ENCODE data around the gene ATAT1. TPM values are rescaled to one million over a fixed set of nuclear protein-coding genes. Genes with fewer than 3 reads are reported as not detected.

The ATAT1 gene
- total and polyA plus RNA-seq, 10 of the 15 experiments (the other 5 are each of a cell fraction or from before 2014, with no cell fraction given): 1.1 to 14.2 (median 6.9) TPM

GRCh38 chr6:30617565-30618269, 9.0 kb upstream of the ATAT1 start, which contains the start of gene MRPS18B (continued):
- peak; percentile 91 for TF ChIP-seq MAX (IDR thresholded peaks at IDR 0.05; ENCODE audit: low read depth, low read length)
- TF ChIP-seq ATF7 (IDR thresholded peaks at IDR 0.05; ENCODE audit: low read depth): peak; percentile 78
- peak; percentile 22; the same call in 1 of the 2 replicates for TF ChIP-seq TBL1XR1 (IDR thresholded peaks at IDR 0.05; ENCODE audit: low read depth, low read length)
- TF ChIP-seq POLR2AphosphoS2 (IDR thresholded peaks at IDR 0.05; ENCODE audit: low read depth, low read length): peak; percentile 75; the same call in 1 of the 2 replicates
- no peak for TF ChIP-seq HDGF (IDR thresholded peaks at IDR 0.05)
- TF ChIP-seq TARDBP (IDR thresholded peaks at IDR 0.05; ENCODE audit: borderline replicate concordance): 0 out of 2 replicates have a peak, but pooled peaks have one; percentile 53
- no peak for TF ChIP-seq ASH2L (IDR thresholded peaks at IDR 0.05; ENCODE audit: borderline replicate concordance, low read depth)
- no peak for TF ChIP-seq SREBF2 (IDR thresholded peaks at IDR 0.05; ENCODE audit: low read length)
- TF ChIP-seq ZNF592 (IDR thresholded peaks at IDR 0.05): peak; percentile 33; the same call in 1 of the 2 replicates
- TF ChIP-seq RAD21 (IDR thresholded peaks at IDR 0.05; ENCODE audit: insufficient read depth, low read depth, low read length): no peak
- peak; percentile 97 for TF ChIP-seq TAF1 (IDR thresholded peaks at IDR 0.05; ENCODE audit: borderline replicate concordance, low read depth, low read length)
- TF ChIP-seq RUNX3 (IDR thresholded peaks at IDR 0.05; ENCODE audit: low read length): peak; percentile 24; the same call in 1 of the 2 replicates
- TF ChIP-seq IRF4 (IDR thresholded peaks at IDR 0.05; ENCODE audit: low read depth, low read length): no peak
- TF ChIP-seq RB1 (IDR thresholded peaks at IDR 0.05; ENCODE audit: borderline replicate concordance): peak; percentile 79; the same call in 1 of the 2 replicates
- TF ChIP-seq SPI1 (IDR thresholded peaks at IDR 0.05; ENCODE audit: borderline replicate concordance, insufficient read depth, low read depth, low read length): peak; percentile 48; the same call in 1 of the 2 replicates
- TF ChIP-seq, protein P1, sequence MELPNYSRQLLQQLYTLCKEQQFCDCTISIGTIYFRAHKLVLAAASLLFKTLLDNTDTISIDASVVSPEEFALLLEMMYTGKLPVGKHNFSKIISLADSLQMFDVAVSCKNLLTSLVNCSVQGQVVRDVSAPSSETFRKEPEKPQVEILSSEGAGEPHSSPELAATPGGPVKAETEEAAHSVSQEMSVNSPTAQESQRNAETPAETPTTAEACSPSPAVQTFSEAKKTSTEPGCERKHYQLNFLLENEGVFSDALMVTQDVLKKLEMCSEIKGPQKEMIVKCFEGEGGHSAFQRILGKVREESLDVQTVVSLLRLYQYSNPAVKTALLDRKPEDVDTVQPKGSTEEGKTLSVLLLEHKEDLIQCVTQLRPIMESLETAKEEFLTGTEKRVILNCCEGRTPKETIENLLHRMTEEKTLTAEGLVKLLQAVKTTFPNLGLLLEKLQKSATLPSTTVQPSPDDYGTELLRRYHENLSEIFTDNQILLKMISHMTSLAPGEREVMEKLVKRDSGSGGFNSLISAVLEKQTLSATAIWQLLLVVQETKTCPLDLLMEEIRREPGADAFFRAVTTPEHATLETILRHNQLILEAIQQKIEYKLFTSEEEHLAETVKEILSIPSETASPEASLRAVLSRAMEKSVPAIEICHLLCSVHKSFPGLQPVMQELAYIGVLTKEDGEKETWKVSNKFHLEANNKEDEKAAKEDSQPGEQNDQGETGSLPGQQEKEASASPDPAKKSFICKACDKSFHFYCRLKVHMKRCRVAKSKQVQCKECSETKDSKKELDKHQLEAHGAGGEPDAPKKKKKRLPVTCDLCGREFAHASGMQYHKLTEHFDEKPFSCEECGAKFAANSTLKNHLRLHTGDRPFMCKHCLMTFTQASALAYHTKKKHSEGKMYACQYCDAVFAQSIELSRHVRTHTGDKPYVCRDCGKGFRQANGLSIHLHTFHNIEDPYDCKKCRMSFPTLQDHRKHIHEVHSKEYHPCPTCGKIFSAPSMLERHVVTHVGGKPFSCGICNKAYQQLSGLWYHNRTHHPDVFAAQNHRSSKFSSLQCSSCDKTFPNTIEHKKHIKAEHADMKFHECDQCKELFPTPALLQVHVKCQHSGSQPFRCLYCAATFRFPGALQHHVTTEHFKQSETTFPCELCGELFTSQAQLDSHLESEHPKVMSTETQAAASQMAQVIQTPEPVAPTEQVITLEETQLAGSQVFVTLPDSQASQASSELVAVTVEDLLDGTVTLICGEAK (IDR thresholded peaks at IDR 0.05; ENCODE audit: borderline replicate concordance): peak; percentile 84; the same call in 1 of the 2 replicates
- TF ChIP-seq, protein P2, sequence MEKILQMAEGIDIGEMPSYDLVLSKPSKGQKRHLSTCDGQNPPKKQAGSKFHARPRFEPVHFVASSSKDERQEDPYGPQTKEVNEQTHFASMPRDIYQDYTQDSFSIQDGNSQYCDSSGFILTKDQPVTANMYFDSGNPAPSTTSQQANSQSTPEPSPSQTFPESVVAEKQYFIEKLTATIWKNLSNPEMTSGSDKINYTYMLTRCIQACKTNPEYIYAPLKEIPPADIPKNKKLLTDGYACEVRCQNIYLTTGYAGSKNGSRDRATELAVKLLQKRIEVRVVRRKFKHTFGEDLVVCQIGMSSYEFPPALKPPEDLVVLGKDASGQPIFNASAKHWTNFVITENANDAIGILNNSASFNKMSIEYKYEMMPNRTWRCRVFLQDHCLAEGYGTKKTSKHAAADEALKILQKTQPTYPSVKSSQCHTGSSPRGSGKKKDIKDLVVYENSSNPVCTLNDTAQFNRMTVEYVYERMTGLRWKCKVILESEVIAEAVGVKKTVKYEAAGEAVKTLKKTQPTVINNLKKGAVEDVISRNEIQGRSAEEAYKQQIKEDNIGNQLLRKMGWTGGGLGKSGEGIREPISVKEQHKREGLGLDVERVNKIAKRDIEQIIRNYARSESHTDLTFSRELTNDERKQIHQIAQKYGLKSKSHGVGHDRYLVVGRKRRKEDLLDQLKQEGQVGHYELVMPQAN (conservative IDR thresholded peaks at IDR 0.05): peak; percentile 98
- peak; percentile 9; the same call in 1 of the 2 replicates for TF ChIP-seq ATF2 (IDR thresholded peaks at IDR 0.05; ENCODE audit: low read length)

Data from GM12878 (cell line).